Bronchial epithelial cell (primary cell): Measurements from ENCODE around the gene C4BPB. TPM values are rescaled to one million over a fixed set of nuclear protein-coding genes. Genes with fewer than 3 reads are reported as not detected.

ENCODE experiments used
- DNase-seq: peaks from one replicate; pipeline ENCODE4 v3.0.0-alpha.2; 2010; ENCODE audit warnings: low read depth
- FAIRE-seq: peaks from 2 replicates; lab custom pipeline; 2011; peaks lifted over from hg19 to GRCh38; lab: Jason Lieb, UNC
- H3K27me3 ChIP-seq: 2 replicates; pipeline ENCODE4 v1.5.1; 2011; ENCODE audit warnings: low read length; ENCODE audit not compliant: control insufficient read depth, insufficient read depth
- H3K36me3 ChIP-seq: 2 replicates; pipeline ENCODE4 v1.5.1; 2011; ENCODE audit warnings: low read length; ENCODE audit not compliant: control insufficient read depth, insufficient read depth
- H3K4me3 ChIP-seq: 2 replicates; pipeline ENCODE4 v1.5.1; 2011; ENCODE audit warnings: mild to moderate bottlenecking, low read depth, low read length, control low read depth
- CTCF ChIP-seq: IDR thresholded peaks from 2 replicates; pipeline ENCODE4 v1.5.1; 2011; ENCODE audit warnings: mild to moderate bottlenecking, moderate library complexity, low read length, control low read depth, inconsistent platforms; ENCODE audit not compliant: insufficient read depth, severe bottlenecking
- total RNA-seq: library from RNA; depleted of rRNA; stranded (reverse); fragments of >200 nt; gene quantifications from 2 replicates; pipeline ENCODE4 v1.2.1, GENCODE V29; 2014

C4BPB gene
- total RNA-seq, 1 donor from 2014 or later = not detected

- TF ChIP-seq CTCF = no peak
- no peak for FAIRE-seq
- H3K27me3 ChIP-seq = no peaks in the 10 kb centered on the region
- DNase-seq = no peak
- H3K4me3 ChIP-seq = no peak overlapping the region
- peaks cover 13% of the 10 kb centered on the region for H3K36me3 ChIP-seq
These were observed 25.6 kb upstream of the C4BPB start for GRCh38 chr1:207063014-207063413.

GRCh38 chr1:207064561-207064960 lies 24.1 kb upstream of the C4BPB start:
- Histone ChIP-seq H3K4me3 (no peak overlapping the region), H3K36me3 (peaks cover 16% of the 10 kb centered on the region), H3K27me3 (no peaks in the 10 kb centered on the region)
- FAIRE-seq (no peak), DNase-seq (no peak)
- no peak for TF ChIP-seq CTCF

GRCh38 chr1:207067185-207067584 lies 21.5 kb upstream of the C4BPB start:
- FAIRE-seq (no peak), DNase-seq (no peak)
- no peak for TF ChIP-seq CTCF
- H3K36me3 ChIP-seq = peaks cover 12% of the 10 kb centered on the region
- no peak overlapping the region for H3K4me3 ChIP-seq
- no peaks in the 10 kb centered on the region for H3K27me3 ChIP-seq

- DNase-seq (no peak), FAIRE-seq (no peak)
- TF ChIP-seq CTCF = no peak
- Histone ChIP-seq H3K36me3 (peaks cover 10% of the 10 kb centered on the region), H3K27me3 (no peaks in the 10 kb centered on the region), H3K4me3 (no peak overlapping the region)
These were observed 21.0 kb upstream of the C4BPB start for GRCh38 chr1:207067665-207068064.

DNA sequence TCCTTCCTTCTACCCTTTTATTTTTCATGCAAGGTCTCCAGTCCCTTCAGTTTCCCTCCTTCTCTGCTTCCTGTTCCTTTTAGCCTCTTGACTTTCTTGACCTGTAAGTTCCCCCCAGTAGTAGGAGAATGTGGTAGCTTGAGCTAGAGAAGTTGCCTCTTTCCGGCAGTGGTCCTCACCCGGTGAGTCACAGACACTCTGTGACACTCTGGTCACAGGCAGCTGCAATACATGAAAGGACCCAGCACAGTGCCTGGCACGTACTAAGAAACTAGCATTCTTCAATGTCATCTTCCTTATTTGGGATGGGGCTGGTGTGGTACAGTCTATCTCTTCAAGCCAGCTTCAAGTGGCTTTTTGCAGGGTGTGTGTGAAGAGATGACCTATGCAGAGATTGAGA lies 19.6 kb upstream of the C4BPB start:
- peaks cover 10% of the 10 kb centered on the region for H3K36me3 ChIP-seq
- TF ChIP-seq CTCF = no peak
- DNase-seq (no peak), FAIRE-seq (no peak)
- H3K4me3 ChIP-seq = no peak overlapping the region
- H3K27me3 ChIP-seq = no peaks in the 10 kb centered on the region

DNA sequence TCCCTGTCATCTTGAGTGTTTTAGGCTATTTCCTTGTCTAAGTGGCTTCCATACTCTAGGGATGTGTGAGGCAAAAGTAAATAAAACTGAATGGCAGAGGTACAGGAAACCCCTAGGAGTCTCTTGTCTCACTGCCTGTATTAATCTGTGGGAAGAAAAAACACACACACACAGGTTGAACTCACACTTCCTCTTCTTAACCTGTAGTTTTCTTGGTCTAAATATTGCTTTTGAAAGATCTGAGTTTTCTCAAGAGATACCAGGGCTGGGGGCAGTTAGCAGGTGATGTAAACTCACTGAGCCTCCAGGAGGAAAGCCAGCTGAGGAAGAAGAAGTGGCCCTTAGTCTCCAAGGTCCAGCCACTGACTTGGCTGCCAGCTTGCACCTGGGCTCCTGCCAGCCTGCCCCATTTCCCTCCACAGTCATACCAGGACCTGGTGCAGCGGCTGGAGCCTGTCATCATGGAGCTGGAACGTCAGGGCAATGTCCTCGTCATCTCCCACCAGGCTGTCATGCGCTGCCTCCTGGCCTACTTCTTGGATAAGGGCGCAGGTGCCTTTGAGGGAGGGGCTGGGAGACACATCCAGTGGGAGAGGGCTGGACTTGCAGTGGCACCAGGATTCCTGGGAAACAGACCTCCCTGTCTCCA lies 18.7 kb upstream of the C4BPB start:
- Histone ChIP-seq H3K27me3 (no peaks in the 10 kb centered on the region), H3K36me3 (peaks cover 8% of the 10 kb centered on the region), H3K4me3 (no peak overlapping the region)
- no peak for DNase-seq
- no peak for TF ChIP-seq CTCF
- FAIRE-seq = no peak
